HG03103 (cell line): ENCODE measurements around the gene RAB15.
A peak's percentile ranks its signal among the peaks of the same experiment; 100 is the strongest.

Experiments
- ATAC-seq: cut with Tn5 transposase; IDR thresholded peaks from one replicate; pipeline ENCODE4 v1.9.1; 2021; ENCODE audit warnings: low read depth; ENCODE audit not compliant: unreplicated experiment

RAB15 gene

DNA sequence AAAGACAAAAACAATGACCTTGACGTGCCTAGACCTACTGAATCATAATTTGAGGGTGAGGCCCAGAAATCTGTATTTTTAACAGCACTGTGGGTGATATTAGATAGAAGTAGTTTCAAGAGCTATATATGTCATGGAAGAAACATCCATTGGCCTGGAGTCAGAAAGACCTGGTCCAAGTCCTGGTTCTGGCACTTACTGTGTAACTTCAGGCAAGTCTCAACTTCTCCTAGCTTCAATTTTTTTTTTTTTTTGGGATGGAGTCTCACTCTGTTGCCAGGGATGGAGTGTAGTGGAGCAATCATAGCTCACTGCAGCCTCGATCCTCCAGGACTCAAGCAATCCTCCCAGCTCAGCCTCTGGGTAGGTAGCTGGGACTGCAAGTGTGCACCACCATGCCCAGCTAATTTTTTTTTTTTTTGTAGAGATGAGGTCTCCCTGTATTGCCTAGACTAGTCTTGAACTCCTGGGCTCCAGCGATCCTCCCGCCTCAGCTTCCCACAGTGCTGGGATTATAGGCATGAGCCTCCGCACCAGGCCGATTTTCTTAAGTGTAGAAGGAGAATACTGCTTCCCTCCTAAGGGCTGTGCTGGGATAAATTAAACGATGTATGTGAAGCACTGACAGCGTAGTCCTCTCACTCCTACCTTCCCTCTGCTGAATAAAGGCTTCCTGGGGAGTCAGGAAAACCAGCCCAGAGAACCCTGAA lies 15.3 kb downstream of the RAB15 start:
- ATAC-seq, result no peak

DNA sequence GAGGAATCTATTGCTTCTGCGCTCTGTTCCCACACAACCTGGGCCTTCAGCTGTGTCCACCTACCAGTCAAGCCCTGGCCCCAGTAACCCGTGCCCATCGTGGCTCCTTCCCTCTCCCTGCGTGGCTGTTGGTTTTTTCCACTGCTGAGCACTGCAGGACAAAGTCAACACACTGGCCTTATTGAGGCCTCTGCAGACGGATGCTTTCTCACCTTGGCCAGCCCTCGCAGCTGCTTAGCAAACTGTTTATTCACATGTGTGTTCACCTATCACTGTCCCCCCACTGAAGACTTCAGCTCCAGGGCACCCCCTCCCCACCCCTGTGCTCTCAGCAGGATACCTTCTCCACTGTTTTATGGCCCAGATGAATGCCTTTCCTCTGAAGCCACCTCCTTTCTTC lies 16.8 kb downstream of the RAB15 start:
- no peak for ATAC-seq

DNA sequence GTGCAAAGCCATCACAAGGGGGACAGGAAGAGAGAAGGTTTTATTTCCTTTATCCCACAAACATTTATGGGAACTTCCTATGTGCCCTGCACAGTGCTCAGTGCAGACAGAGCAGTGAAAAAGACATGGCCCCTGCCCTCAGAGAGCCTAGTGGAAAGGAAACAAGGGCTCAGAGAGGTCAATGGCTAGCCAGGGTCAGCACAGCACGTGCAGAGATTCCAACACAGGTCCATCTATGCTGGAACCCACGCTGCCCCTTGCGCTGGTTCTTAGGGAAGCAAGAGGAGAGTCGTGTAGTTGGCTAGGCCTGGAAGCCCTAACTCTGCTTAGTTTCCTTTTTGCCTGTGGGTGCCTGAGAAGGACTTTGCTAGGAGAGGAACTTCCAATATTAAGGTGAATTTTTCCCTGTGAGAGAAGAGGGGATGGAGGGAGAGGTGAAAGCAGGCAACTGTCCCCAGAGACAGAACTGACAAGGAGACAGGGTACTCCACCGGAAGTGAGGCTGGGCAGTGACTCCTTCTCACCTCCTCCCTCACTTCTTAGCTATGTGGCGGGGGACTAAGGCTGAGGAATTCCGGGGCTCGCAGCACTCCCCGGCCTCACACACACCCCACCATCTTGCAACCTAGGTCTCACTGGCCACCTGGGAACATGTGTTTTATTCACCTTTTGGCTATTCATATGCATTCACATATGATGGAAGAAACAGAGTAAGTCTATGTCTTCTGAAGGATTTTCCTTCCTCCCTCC lies 17.5 kb downstream of the RAB15 start:
- no peak for ATAC-seq

DNA sequence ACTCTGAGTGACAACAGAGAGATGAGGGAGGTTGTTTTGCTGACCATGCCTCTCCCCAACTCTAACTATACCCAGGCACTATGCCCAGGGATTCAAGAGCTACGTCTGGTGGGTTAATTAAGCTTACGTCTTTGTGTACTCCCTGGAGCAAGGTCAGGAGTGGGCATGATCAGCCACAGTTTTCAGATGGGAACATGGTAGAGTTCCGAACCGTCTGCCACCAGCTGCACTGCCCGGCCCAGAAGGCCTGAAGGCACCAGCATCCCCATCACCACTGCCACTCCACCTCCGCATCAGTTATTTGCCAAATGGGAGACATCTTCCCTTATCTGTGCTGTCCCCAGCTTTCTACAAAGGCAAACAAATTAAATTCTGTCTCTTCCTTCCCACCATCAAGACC lies 18.5 kb downstream of the RAB15 start:
- no peak for ATAC-seq

DNA sequence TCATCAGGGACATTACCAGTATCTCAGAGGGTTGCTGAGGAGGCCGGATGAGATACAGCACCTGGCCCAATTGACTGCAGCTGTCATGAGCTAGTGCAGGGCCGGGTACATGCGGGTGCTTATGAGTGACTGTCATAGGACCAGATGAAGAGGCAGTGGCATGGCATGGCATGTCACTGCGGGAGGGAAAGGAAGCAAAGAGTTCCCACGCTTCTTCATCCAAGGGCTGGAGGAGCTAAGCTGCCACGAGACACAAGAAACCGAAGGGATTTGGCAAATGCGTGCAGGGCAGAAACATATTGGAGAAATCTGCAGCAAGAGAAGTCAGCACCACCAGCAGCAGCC lies 18.9 kb downstream of the RAB15 start:
- ATAC-seq, result no peak

DNA sequence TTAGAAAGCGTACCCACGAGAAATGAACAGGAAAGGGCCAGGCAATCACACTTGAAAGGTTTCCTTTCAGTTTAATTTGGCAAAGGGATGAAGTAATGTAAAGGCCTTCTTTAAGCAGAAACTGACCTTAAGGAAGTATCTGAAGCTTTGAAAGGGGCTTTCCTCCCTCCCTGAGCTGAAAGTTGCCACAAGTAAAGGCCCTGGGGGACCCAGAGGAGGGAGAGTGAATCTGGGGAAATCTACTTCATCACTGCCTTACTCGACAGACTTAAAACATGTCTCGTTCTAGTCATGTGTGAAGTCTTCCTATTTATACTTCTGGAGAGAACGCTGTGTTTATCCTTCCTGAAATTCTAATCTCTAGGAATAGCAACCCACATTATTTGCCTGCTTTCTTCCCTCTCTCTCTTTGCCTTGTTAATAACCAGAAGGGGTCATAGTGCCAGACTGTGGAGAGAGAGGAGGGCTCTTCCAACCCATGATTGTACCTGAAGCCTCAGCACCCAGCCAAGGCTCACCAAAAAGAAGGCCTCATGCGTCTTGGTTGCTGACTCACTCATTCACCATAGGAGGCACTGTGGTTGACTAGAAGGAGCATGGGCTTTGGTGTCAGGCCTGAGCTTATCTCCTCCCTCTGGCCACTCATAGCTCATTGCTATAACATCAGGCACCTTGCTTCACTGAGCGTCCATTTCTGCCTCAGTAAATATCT lies 19.4 kb downstream of the RAB15 start:
- ATAC-seq, result peak; percentile 69

DNA sequence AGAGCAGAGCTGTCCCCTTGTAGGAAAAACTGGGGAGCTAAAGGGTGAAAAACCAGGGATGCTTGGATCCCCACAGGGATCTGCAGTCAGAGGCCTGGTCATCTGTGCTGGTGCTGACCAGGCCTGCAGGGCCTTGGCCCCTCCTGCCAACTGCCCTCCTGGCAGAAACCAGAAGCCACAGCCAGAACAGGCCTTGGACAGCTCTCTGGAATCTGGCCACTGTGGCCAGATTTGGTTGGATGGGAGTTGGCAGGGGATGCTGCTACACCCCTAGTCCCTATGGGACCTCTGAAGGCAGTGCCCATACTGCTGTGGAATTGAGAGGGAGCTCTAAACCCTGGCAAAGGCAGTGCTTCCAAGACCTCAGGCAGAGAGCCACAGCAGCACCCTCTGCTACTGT lies 20.4 kb downstream of the RAB15 start:
- no peak for ATAC-seq

DNA sequence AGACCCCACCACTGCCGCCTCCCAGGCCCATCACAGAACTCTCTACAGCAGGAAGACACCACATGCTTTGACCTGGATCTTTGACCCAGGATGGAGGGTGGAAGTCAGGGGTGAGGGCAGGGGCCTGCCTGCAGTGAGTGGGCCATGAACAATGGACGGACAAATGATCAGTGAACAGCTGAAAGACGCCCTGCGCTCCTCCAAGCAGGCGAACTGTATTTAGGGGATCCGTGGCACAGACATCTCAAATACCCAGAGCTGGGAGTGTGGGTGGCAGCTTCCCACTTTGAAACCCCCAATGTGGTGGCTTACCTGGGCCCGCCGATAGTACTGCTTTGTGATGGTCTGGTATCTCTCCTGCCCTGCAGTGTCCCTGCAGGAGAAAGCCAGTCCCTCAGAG lies 20.8 kb downstream of the RAB15 start:
- no peak for ATAC-seq

DNA sequence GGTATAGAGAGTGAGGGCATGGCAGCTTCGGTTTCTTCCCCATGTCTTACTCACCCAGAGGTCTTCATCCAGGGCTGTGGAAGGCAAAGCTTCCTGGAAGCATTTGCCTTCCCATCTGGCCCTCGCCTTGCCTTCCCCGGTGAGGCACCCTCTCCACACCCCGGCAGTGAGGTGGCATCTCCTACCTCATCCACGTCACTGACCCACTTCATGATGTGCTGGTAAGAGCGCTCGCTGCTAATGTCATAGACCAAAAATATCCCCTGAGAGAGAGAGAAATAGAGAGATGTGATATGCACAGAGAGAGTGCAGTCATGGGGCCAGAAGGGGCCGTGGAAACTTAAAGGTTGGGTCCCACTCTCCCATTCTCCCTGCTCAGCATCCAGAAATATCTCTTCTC lies 21.2 kb downstream of the RAB15 start:
- no peak for ATAC-seq

DNA sequence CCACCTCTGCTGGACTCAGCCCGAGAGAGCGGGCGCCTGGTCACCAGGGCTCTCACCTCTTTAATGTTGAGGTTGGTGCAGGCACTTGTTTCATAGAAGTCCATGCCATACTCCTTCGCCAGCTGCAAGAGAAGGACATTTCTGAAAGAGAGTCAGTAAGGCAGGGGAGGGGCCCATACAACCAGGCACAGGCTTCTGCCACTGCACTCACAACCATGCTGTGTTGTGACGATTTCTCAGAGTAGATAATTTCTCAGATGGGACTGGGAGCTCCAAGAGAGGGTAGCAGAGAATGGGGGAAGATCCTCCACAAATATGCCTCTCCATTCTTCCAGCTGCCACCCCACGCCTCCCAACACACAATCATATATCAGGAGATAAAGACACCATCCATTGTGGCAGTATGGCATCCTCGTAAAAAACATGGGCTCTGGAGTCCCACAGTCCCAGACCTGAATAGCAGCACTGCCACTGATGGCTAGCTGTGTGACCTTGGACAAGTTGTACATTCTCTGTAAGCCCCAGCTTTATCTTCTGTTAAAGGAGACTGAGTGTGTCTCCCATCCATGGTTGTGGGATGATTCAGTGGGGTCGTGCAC lies 23.4 kb downstream of the RAB15 start:
- ATAC-seq, result no peak

DNA sequence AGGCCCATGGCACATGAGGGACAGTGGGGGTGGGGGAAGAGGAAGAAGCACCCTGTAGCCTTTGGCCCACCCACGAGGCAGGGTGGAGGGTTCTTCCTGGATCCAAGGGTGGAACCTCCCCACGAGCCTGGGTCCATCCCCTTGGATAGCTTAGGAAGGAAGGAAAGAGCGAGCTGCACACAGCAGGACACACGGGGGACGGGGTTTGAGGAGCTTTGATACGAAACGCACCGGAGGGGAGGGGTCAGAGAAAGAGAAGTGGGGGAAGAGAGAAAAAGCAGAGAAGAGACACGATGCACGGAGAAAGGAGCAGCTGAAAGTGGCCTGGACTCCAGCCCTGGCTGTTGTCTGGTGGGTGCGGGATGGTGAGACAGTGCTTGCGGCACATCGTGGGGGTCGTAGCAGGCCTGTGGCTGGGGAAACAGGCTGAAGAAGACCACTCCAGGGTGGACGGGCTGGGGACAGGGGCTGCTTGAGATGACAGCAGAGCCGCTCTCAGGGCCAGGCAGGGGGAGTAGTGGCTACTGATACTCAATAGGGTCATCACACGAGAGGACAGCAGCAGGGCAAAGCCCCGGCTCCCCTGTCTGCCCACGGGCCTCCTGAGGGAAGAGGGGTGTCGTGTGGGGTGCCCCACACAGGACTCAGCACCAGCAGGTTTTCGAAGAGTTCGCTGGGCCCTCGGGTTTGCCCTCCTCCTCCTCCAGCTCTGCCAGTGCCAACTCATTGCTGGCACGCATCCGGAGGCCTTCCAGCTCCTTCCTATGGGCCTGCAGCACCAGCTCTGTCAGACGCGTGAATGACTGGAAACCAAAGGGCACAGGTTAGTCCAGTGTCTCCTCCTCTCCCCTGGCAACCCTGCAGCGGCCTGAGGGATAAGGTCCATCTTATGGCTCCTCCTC lies 24.2 kb downstream of the RAB15 start:
- ATAC-seq, result no peak

DNA sequence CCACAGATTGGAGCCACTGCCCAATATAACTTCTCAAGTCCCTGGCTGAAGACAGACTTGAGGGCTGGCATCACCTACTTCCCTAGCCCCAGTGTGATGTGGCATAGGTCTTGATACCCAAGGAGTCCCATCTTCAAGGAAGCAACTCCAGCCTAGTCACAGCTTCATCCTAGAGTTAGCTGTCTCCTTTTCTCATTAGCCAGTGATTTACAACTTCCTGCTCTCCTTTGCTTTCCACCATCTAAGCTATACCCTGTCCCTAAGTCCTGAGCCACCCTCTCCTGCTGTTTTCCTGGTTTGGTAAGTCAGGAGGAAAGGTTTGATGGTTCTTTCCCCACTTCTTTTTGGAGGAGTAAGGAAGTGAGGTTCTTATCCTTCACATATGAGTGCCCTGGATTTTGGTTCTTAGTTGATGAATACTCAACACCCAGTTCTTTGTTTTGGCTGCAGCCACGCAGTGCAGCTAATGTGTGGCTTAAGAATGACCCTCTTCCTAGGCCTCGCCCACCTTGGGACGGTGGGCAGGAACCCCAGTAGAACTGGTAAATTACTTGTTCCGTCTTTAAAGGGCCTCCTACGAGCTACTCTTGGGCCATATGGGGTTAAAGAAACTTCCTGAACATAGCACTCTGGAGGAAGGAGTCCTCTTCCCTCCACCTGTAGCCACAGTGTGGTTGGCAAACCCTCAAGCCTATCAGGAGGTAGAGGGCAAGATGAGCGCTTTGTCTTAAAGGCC lies 25.7 kb downstream of the RAB15 start:
- no peak for ATAC-seq

DNA sequence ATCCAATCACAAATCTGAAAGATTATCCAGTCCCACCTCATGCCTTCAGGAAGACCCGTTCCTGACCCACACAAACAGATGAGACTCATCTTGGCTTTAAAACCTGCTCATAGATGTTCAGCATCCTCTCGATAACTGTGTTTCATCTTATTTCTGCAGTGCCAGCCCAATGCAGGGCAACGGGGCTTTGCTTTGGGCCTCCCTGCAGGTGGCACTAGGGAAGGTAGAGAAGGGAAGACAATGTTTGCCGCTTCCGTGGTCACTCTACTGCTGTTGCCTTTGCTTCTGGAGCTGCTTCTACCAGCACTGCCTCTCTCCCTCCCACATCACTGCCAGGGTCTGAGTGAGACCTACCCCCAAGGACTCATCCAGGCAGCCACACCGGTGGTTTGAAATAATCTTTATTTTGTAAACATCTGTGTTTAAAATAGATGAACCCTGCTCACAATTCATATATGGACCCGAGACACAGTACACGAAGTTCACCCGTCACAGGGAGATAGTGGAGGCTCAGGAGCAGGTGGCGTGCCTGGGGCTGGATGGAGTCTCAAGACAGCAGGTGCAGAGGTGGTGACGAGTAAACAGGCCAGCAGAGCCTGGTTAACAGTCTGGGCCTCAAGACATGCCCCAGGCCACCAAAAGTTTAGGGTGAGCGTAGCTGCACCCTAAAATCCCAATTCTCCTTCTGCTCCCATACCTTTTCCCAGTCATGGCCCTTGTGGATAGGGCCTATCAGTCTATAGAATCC lies 26.5 kb downstream of the RAB15 start:
- no peak for ATAC-seq

DNA sequence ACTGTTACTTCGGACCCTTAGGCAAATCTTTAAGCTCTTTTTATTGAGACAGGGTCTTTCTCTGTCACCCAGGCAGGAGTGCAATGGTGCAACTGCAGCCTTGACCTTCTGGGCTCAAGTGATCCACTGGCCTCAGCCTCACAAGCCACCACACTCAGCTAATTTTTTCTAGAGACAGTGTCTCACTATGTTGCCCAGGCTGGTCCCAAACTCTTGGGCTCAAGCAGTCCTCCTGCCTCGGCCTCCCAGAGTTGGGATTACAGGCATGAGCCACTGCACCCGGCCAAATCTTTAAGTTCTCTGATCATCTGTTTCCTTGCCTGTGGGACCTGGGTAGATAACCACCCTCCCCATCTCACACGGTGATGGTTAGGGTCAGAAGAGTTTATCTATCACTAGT lies 27.3 kb downstream of the RAB15 start:
- ATAC-seq, result no peak

DNA sequence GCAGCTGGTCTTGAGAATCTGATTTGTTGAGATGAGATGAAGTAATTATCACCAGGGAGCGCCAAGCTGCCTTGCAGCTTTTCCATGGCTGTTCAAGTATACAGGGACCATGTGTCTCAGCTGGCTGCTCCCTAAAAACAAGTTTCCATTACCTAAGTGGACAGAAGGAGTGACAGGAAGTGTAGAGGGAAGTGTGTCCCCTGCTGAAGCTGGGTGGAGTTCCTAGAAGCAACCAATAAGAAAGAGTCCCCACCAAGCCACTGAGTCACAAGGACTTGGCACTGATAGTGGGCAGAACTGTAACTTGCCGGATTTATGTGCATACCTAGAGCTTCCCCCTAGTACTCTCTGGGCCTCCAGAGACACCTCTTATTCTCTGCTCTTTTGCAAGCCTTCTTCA lies 28.1 kb downstream of the RAB15 start:
- no peak for ATAC-seq

DNA sequence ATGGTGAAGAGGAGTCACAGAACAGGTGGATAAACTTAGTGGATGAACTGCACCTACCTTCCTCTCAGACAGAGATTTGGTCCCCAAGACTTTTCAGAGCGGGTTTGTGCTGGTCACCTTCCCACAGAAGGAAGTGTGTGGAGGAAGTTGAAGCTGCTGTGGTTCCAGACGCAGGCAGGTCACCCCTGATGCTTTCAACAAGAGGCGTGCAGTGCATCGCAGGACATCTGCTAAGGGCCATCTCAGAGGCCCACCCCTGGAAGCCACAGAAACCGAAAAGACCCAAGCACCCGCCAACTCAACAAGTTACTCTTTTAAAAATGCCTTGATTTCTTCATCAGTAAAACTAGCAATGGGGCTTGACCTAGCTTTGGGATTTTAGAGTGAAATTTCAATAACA lies 28.6 kb downstream of the RAB15 start:
- no peak for ATAC-seq

DNA sequence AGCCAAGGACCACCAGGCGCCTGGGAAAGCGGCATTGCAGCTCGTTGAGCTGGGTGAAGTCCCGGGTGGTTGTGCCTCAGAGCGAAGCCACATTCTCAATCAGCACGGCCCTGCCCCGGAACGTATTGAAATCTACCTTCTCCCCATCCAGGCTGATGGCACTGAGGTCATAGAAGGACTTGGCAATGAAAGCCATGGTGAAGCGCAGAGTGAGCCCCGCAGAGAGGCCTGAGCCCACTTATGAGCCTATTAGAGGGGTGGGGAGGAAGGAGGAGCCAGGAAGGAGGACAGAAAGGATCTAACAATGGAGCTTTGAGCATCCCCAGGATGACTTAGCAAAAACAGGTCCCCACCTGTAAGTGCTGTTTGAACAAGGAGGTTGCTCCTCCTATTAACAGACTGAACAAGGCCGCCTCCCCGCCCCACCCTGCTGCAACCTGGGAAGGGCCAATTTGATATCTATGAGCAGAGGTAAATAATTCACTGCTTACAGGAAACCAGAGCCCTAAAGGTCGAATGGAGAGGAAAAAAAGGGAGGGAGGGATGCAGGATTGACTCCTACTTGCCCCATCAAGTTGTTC lies 29.5 kb downstream of the RAB15 start, which contains the start of gene GPX2:
TSS of gene GPX2 (minus strand) at position 215 of the 581 bp plus-strand sequence. CDS start at position 196, 19 bp downstream.
- ATAC-seq, result no peak

DNA sequence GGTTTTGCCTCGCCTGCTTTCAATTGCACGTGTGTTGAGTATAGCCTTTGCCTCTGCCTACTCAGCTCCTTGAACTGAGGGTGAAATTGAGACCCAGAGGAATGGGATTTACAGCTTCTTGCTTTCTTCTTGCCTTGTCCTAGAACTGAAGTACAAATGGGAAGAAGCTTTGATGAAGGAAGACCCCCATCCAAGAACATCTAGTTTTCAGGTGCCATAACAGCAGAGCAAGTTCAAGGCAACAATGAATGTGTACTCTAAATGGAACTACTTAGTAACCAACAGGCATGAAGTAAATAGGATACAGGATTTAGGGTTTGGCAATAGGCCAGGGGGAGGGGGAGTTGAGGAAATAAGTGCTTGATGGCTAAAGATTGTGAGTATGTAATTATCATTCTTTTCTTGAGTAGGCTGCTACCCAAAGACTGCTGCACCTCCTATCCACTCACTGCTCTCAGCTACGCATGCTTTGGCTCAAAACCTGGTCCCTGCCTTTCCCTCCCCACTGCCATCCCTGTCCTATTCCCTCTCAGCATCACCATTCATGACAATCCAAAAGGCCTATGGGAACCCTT lies 31.7 kb downstream of the RAB15 start:
- no peak for ATAC-seq
